IMR-90 (cell line): ENCODE results near the gene DENND2D. TPM values are rescaled to one million over a fixed set of nuclear protein-coding genes. Genes with fewer than 3 reads are reported as not detected.

Experiments used
- ATAC-seq: fragments of 200-7000 bp; cut with Tn5 transposase; 2 replicates; pipeline ENCODE4 v1.9.1; 2020; ENCODE audit warnings: low read depth, mild to moderate bottlenecking, moderate library complexity
- Bru-seq: library from RNA; stranded (reverse); fragments of 400-500 nt; gene quantifications from one replicate; lab custom pipeline; 2021; lab: Mats Ljungman, UMichigan
- BruChase-seq, 2 experiments: library from RNA; stranded (reverse); fragments of 400-500 nt; gene quantifications; one replicate each; lab custom pipeline; 2021; lab: Mats Ljungman, UMichigan
- BruUV-seq: library from RNA; stranded (reverse); fragments of 400-500 nt; replicated peaks from 2 replicates; lab custom pipeline; 2021; lab: Mats Ljungman, UMichigan
- CTCF ChIA-PET: fragments of 300-600 bp; formaldehyde crosslinking; extraction: SDS; loops from one replicate; lab custom pipeline; 2021; ENCODE audit warnings: antibody characterized with exemption; lab: Yijun Ruan, JAX
- POLR2A ChIA-PET: fragments of 300-600 bp; sonication (Branson Sonifier 250); formaldehyde crosslinking; loops from one replicate; lab custom pipeline; 2022; ENCODE audit warnings: antibody characterized with exemption; ENCODE audit not compliant: unreplicated experiment; lab: Charles Lee
- DNase-seq: peaks from one replicate; pipeline ENCODE4 v3.0.0; 2013
- H2AFZ ChIP-seq: replicated peaks from 2 replicates; pipeline ENCODE3; 2013; ENCODE audit warnings: low read length, mild to moderate bottlenecking; ENCODE audit not compliant: poor library complexity
- H2AK5ac ChIP-seq: 2 replicates; pipeline ENCODE4 v1.6.1; 2013; ENCODE audit warnings: low read depth, low read length, inconsistent platforms
- H2AK9ac ChIP-seq: replicated peaks from 2 replicates; pipeline ENCODE3; 2013; ENCODE audit warnings: mild to moderate bottlenecking, low read depth, low read length, moderate library complexity; ENCODE audit not compliant: poor library complexity
- H2BK120ac ChIP-seq: 2 replicates; pipeline ENCODE4 v1.6.1; 2013; ENCODE audit warnings: low read depth, low read length, inconsistent platforms
- H2BK15ac ChIP-seq: 3 replicates; pipeline ENCODE4 v1.6.1; 2013; ENCODE audit warnings: low read depth, low read length, inconsistent platforms
- H2BK20ac ChIP-seq: 2 replicates; pipeline ENCODE4 v1.6.1; 2013; ENCODE audit warnings: low read depth, mild to moderate bottlenecking, inconsistent platforms, low read length, moderate library complexity
- H2BK5ac ChIP-seq: 2 replicates; pipeline ENCODE4 v1.6.1; 2013; ENCODE audit warnings: mild to moderate bottlenecking, low read depth, low read length, inconsistent platforms; ENCODE audit not compliant: poor library complexity, severe bottlenecking
- H3K14ac ChIP-seq: replicated peaks from 2 replicates; pipeline ENCODE4 v1.6.1; 2013; ENCODE audit warnings: low read depth, low read length, inconsistent platforms
- H3K18ac ChIP-seq: 2 replicates; pipeline ENCODE4 v1.6.1; 2013; ENCODE audit warnings: low read depth, low read length, control low read depth
- H3K23ac ChIP-seq: 2 replicates; pipeline ENCODE4 v1.6.1; 2013; ENCODE audit warnings: low read depth, low read length, inconsistent platforms
- H3K27ac ChIP-seq: 2 replicates; pipeline ENCODE4 v1.5.1; 2013; ENCODE audit warnings: mild to moderate bottlenecking, control low read depth, low read length; ENCODE audit not compliant: insufficient read depth
- H3K27me3 ChIP-seq: 2 replicates; pipeline ENCODE4 v1.6.1; 2013; ENCODE audit warnings: low read length; ENCODE audit not compliant: control insufficient read depth, insufficient read depth
- H3K36me3 ChIP-seq: 2 replicates; pipeline ENCODE4 v1.6.1; 2013; ENCODE audit warnings: low read length, mixed read lengths; ENCODE audit not compliant: control insufficient read depth, insufficient read depth
- H3K4ac ChIP-seq: 2 replicates; pipeline ENCODE4 v1.6.1; 2013; ENCODE audit warnings: low read depth, low read length, inconsistent platforms
- H3K4me1 ChIP-seq: 2 replicates; pipeline ENCODE4 v1.6.1; 2013; ENCODE audit warnings: low read length, mixed read lengths; ENCODE audit not compliant: control insufficient read depth, insufficient read depth
- H3K4me2 ChIP-seq: 2 replicates; pipeline ENCODE4 v1.6.1; 2013; ENCODE audit warnings: low read depth, mild to moderate bottlenecking, control low read depth, low read length, moderate library complexity
- H3K4me3 ChIP-seq: 2 replicates; pipeline ENCODE4 v1.5.1; 2013; ENCODE audit warnings: low read depth, mild to moderate bottlenecking, control low read depth, low read length, moderate library complexity; ENCODE audit not compliant: insufficient read depth
- H3K56ac ChIP-seq: 2 replicates; pipeline ENCODE4 v1.6.1; 2013; ENCODE audit warnings: low read length, inconsistent platforms; ENCODE audit not compliant: insufficient read depth; ENCODE audit errors: extremely low read depth
- H3K79me1 ChIP-seq, 2 experiments: 2 replicates each; pipeline ENCODE4 v1.6.1; 2013; ENCODE audit warnings: low read length in 2 of 2, inconsistent platforms in 1 of 2, low read depth in 1 of 2
- H3K9ac ChIP-seq: 2 replicates; pipeline ENCODE4 v1.6.1; 2013; ENCODE audit warnings: low read depth, low read length, control low read depth
- H3K9me1 ChIP-seq: 2 replicates; pipeline ENCODE4 v1.6.1; 2013; ENCODE audit warnings: low read length, inconsistent platforms; ENCODE audit not compliant: insufficient read depth
- H3K9me3 ChIP-seq: 2 replicates; pipeline ENCODE4 v1.6.1; 2013; ENCODE audit warnings: low read length; ENCODE audit not compliant: control insufficient read depth, insufficient read depth
- H4K20me1 ChIP-seq: 2 replicates; pipeline ENCODE4 v1.6.1; 2013; ENCODE audit warnings: low read length, inconsistent platforms; ENCODE audit not compliant: insufficient read depth
- H4K5ac ChIP-seq: 2 replicates; pipeline ENCODE4 v1.6.1; 2013; ENCODE audit warnings: mild to moderate bottlenecking, low read depth, low read length, control low read depth
- H4K8ac ChIP-seq, 2 experiments: 2 replicates each; pipeline ENCODE4 v1.6.1; 2013; ENCODE audit warnings: low read depth in 2 of 2, low read length in 2 of 2, control low read depth in 1 of 2, inconsistent platforms in 1 of 2
- H4K91ac ChIP-seq: 2 replicates; pipeline ENCODE4 v1.6.1; 2013; ENCODE audit warnings: low read depth, low read length, inconsistent platforms; ENCODE audit not compliant: insufficient read depth
- MXI1 ChIP-seq: IDR thresholded peaks from 2 replicates; pipeline ENCODE4 v1.6.1; 2012; ENCODE audit warnings: low read depth, mild to moderate bottlenecking, low read length, moderate library complexity, borderline replicate concordance
- RAD21 ChIP-seq: IDR thresholded peaks from 2 replicates; pipeline ENCODE4 v1.6.1; 2012; ENCODE audit warnings: low read length, improper control_type of control experiment
- SMC3 ChIP-seq: fragments of 150-350 bp; IDR thresholded peaks from 2 replicates; pipeline ENCODE4 v1.6.1; 2016; ENCODE audit warnings: low read depth, mild to moderate bottlenecking, antibody characterized with exemption, low read length, moderate library complexity
- WGBS, 2 experiments: methylation state at CpG; one replicate each; pipeline versions ENCODE4 v1.1.5 to v1.1.7; 2013; ENCODE audit warnings: missing lambda C conversion rate in 2 of 2; ENCODE audit not compliant: insufficient read length in 1 of 2; ENCODE audit errors: extremely low coverage in 2 of 2; 5-methylcytosine and 5-hydroxymethylcytosine counted together
- dilution Hi-C: fragments of 300-500 bp; cut with HindIII; formaldehyde crosslinking; loops from one replicate; pipeline ENCODE4 v1.14.3; 2018; ENCODE audit warnings: low sequenced_read_pairs; ENCODE audit not compliant: unreplicated experiment
- in situ Hi-C: fragments of 300-500 bp; cut with MboI; formaldehyde crosslinking; loops from 3 replicates; pipeline ENCODE4 v1.14.3; 2019; ENCODE audit warnings: low sequenced_read_pairs, inconsistent platforms, mixed read lengths
- intact Hi-C: fragments of 100-400 bp; cut with micrococcal nuclease; formaldehyde crosslinking; loops from 2 replicates; pipeline ENCODE4 v1.10.0; 2022
- long read RNA-seq: library from polyadenylated mRNA; unstranded; transcript quantifications from one replicate; pipeline ENCODE4 v2.0.0, GENCODE V29; 2021; ENCODE audit not compliant: unreplicated experiment
- polyA plus RNA-seq, 3 experiments: library from polyadenylated mRNA; depleted of rRNA; stranded (reverse); fragments of >200 nt; gene quantifications; 2 replicates each; pipeline ENCODE4 v1.2.3, GENCODE V29; 2012; ENCODE audit warnings: low replicate concordance in 1 of 3
- total RNA-seq: library from RNA; depleted of rRNA; stranded (reverse); fragments of >200 nt; gene quantifications from 2 replicates; pipeline ENCODE4 v1.2.3, GENCODE V29; 2012; rRNA removed
- TF ChIP-seq, protein P1 (sequence below): conservative IDR thresholded peaks from 2 replicates; pipeline ENCODE4 v1.5.1; 2012; ENCODE audit warnings: mild to moderate bottlenecking, low read depth, low read length, improper control_type of control experiment
- TF ChIP-seq, protein P2 (sequence below): fragments of 150-350 bp; IDR thresholded peaks from 2 replicates; pipeline ENCODE4 v1.6.1; 2017; ENCODE audit warnings: mild to moderate bottlenecking, antibody characterized with exemption, low read length, low read depth

The DENND2D gene
- total RNA-seq, result 0.83 and 0.90 TPM in 2 replicates
- polyA plus RNA-seq (2012; rRNA removed), result 0.72 and 0.86 TPM in 2 replicates
- 0.70 and 0.77 TPM in 2 replicates for polyA plus RNA-seq (2012; cell fraction: cytosol; rRNA removed)
- polyA plus RNA-seq (2012; cell fraction: nucleus; rRNA removed; ENCODE audit: low replicate concordance), result 0.60 and 1.7 TPM in 2 replicates
- percentile 31 among the genes with signal in this experiment for Bru-seq, nascent RNA
- BruChase-seq, experiment 1, labeled RNA remaining after a 6-hour chase, result percentile 28 among the genes with signal in this experiment
- BruChase-seq, experiment 2, labeled RNA remaining after a 2-hour chase, result percentile 31 among the genes with signal in this experiment
- long read RNA-seq, partial matches to known transcripts, result 0 of 1 reads
- long read RNA-seq, other reads (novel, unspliced or antisense), result 0 of 1 reads

DNA sequence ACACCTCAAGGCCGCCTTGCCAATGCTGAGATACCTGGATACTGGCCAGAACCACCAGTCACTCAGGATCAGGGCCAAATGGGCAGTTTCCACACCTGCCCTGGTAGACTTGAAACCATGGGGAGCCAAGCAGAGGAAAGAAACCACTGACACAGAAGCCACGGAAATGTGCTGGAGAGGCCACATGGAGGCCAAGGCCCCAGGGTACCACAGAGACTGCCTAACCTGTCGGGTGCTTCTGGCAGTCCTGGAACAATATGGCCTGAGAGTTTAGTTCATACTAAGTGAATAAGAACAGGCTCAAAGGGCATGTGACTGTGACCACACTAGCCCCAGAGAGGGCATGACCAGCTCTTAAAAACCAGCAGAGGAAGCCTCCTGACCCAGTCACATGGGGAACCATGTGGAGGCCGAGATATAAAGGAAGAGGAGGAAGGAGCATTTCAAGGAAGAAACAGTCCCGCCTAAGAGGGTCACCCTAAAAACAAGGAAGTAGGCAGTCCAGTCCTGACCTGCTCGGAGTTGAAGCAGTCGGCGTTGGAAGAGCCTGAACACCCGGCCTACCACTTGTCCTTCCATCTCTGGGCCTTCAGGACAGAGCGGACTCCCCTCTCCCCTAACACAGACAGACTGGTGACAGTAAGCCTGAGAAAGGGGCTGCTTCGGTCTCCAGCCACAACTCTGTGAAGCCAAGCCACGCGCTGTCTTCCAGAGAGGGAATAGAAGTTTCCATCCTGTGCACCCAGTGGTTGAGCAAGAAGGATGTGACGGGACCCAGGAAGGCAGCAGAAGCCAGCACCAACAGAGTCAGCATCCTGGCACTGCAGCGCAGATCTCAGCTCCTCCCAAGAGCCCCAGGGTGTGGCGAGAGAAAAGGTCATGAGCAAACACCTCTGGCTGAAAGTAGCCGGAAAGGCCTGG, at the start of gene DENND2D:
Gene DENND2D (minus strand): TSS at position 766 of the 921 bp plus-strand sequence. CDS start 187 bp downstream, at position 579.
- no peak within 1 kb of the TSS for H3K4me2 ChIP-seq
- H3K4me3 ChIP-seq, result no peak within 1 kb of the TSS
- H3K27me3 ChIP-seq, result peaks cover 12% of the 10 kb centered on the region
- in situ Hi-C loops, result no loop called here
- ChIA-PET POLR2A (no interaction called here), CTCF (no interaction called here)
- ATAC-seq, result no peak
- no peak within 1 kb of the TSS for H2AK9ac ChIP-seq
- H2BK20ac ChIP-seq, result no peak within 1 kb of the TSS
- no peak within 1 kb of the TSS for H4K5ac ChIP-seq
- no peak within 1 kb of the TSS for H4K91ac ChIP-seq
- H3K4ac ChIP-seq, result no peak within 1 kb of the TSS
- BruUV-seq, result no TSS peak
- H3K27ac ChIP-seq, result no peak within 1 kb of the TSS
- no peaks in the 10 kb centered on the region for H3K9me3 ChIP-seq
- H2AFZ ChIP-seq, result no peak within 1 kb of the TSS
- no peak for DNase-seq
- peaks cover 2% of the 10 kb centered on the region; the same call in 1 of the 2 replicates for H3K9me1 ChIP-seq
- dilution Hi-C loops, result no loop called here
- no peak within 1 kb of the TSS for H2AK5ac ChIP-seq
- intact Hi-C loops, result no loop called here
- no peak within 1 kb of the TSS for H3K18ac ChIP-seq
- no peak within 1 kb of the TSS for H2BK120ac ChIP-seq
- no peak within 1 kb of the TSS for H4K8ac ChIP-seq
- no peak within 1 kb of the TSS for H3K23ac ChIP-seq
- TF ChIP-seq, protein P1, sequence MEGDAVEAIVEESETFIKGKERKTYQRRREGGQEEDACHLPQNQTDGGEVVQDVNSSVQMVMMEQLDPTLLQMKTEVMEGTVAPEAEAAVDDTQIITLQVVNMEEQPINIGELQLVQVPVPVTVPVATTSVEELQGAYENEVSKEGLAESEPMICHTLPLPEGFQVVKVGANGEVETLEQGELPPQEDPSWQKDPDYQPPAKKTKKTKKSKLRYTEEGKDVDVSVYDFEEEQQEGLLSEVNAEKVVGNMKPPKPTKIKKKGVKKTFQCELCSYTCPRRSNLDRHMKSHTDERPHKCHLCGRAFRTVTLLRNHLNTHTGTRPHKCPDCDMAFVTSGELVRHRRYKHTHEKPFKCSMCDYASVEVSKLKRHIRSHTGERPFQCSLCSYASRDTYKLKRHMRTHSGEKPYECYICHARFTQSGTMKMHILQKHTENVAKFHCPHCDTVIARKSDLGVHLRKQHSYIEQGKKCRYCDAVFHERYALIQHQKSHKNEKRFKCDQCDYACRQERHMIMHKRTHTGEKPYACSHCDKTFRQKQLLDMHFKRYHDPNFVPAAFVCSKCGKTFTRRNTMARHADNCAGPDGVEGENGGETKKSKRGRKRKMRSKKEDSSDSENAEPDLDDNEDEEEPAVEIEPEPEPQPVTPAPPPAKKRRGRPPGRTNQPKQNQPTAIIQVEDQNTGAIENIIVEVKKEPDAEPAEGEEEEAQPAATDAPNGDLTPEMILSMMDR, result no peak
- TF ChIP-seq RAD21 (no peak), MXI1 (no peak), SMC3 (no peak)
- TF ChIP-seq, protein P2, sequence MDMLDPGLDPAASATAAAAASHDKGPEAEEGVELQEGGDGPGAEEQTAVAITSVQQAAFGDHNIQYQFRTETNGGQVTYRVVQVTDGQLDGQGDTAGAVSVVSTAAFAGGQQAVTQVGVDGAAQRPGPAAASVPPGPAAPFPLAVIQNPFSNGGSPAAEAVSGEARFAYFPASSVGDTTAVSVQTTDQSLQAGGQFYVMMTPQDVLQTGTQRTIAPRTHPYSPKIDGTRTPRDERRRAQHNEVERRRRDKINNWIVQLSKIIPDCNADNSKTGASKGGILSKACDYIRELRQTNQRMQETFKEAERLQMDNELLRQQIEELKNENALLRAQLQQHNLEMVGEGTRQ, result no peak
- no peak within 1 kb of the TSS for H2BK15ac ChIP-seq
- H3K4me1 ChIP-seq, result peaks cover 16% of the 10 kb centered on the region
- no peak within 1 kb of the TSS for H3K56ac ChIP-seq
- no peaks in the 10 kb centered on the region for H3K79me1 ChIP-seq
- H3K14ac ChIP-seq, result no peak within 1 kb of the TSS
- no peak within 1 kb of the TSS for H3K9ac ChIP-seq
- no peaks in the 10 kb centered on the region for H4K20me1 ChIP-seq
- 93% methylated on average over 3 of the region's 17 CpGs; no CpG with 5 or more reads in 1 of the 2 experiments for WGBS, 2 experiments
- no peaks in the 10 kb centered on the region for H3K36me3 ChIP-seq
- H2BK5ac ChIP-seq, result no peak within 1 kb of the TSS
